OCI-LY3 (cell line): Measurements from ENCODE around the gene ITGA7.

Experiments
- CTCF ChIP-seq: fragments of 200-600, 300-600 bp; sonication (generic); IDR thresholded peaks from 2 replicates; pipeline ENCODE4 v1.5.1; 2014; ENCODE audit warnings: antibody characterized with exemption, low read length, low read depth
- EZH2phosphoT487 ChIP-seq: fragments of 200-600 bp; shearing (Covaris generic); IDR thresholded peaks from 2 replicates; pipeline ENCODE4 v1.6.1; 2018; ENCODE audit warnings: antibody characterized with exemption, mixed run types, low read depth

- TF ChIP-seq EZH2phosphoT487 = no peak
- TF ChIP-seq CTCF = no peak
Measured at GRCh38 chr12:55658212-55658611, 49.5 kb downstream of the ITGA7 start.
